Keratinocyte (primary cell): ENCODE measurements around the gene SBNO1.
A peak's percentile ranks its signal among the peaks of the same experiment; 100 is the strongest.

Experiments used
- CTCF ChIP-seq, 3 experiments: IDR thresholded peaks in 1 of 3; conservative IDR thresholded peaks in 1 of 3; optimal IDR thresholded peaks in 1 of 3; 2 replicates in 2 of 3; 3 replicates in 1 of 3; pipeline versions ENCODE3 to v1.5.1; 2011; ENCODE audit warnings: low read length in 3 of 3, mild to moderate bottlenecking in 3 of 3, moderate library complexity in 2 of 3, control low read depth in 1 of 3, inconsistent platforms in 1 of 3; ENCODE audit not compliant: insufficient read depth in 2 of 3; ENCODE audit errors: extremely low read depth in 1 of 3
- EZH2 ChIP-seq: IDR thresholded peaks from one replicate; pipeline ENCODE4 v1.6.1; 2012; ENCODE audit warnings: inconsistent platforms, mild to moderate bottlenecking, low read length, moderate library complexity

DNA sequence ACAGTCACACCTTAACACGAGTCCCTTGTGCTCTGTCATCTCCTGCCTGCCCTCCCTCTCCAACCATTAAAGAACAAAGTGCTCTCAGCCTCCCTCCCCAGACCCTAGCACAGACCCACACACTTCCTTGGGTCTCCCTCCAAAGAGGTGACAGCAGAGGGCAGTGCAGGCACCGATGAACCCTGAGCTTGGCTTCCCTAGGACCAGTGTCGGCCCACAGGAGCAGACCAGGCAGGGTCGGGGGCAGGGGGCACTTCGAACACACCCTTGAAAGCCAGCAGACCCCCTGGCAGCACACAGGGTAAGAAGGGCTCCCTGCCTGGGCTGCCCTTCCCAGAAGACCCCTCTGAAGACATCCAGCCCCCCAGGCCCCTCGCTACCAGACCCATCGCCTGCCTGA, 100.0 kb downstream of the SBNO1 start:
- no peak for TF ChIP-seq EZH2
- TF ChIP-seq CTCF (optimal IDR thresholded peaks at IDR 0.05 in 1 of 3, IDR thresholded peaks at IDR 0.05 in 1 of 3, conservative IDR thresholded peaks at IDR 0.05 in 1 of 3; ENCODE audit: extremely low read depth in 1 of 3, insufficient read depth in 2 of 3, low read length in 3 of 3), result peak in 2 of 3 experiments; percentile 12 to 49
